ENCODE results near the gene KNSTRN. TPM values are rescaled to one million over a fixed set of nuclear protein-coding genes. Genes with fewer than 3 reads are reported as not detected.

The KNSTRN gene
- total RNA-seq, 1 donor from 2014 or later: 30.0 TPM

DNA sequence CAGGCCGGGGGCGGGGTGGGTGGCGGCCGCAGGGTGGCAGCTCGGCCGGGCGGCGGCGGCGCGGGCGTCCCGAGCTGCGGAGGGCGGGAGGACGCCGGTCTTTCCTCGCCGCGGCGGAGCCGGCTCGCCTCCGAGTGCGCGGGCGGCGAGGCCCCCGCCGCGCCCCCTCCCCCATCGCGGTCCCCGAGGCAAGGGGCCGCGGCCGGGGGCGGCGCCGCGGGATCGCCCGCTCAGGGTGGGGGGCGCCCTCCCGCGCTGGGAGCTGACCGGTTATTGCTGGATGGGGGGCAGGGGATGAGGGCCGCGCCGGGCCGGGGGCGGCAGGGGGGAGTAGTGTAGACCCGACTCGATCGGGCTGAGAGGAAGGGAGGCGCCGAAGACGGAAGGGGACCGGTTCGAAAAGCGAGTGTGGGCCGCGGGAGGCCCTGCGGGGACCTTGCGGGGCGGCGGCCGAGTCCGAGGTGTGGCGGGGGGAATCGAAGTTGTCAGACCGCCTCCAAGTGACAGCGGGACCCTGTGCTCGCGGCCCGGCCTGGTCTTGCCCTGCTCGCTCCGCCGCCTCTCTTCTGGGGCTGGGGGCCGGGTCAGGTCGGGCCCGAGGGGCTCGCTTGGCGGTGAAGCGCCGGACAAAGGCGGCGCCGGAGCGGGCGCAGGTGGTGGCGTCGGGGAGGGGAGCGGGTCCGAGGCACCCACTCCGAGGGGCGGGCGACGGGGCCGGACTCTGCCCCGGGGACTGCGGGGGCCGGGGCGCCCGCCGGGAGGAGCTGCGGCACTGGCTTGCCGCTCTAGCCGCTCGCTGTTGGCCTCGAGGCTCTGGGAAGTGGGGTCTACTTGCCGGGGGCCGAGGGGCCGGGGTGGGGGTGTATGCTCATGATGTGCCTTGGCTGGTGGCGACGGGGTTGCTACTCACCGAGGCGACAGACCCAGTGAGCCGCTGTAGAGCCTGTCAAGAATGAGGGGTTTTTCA lies 59.3 kb downstream of the KNSTRN start:
- H3K4me3 ChIP-seq (ENCODE audit: low read depth, low read length): peak overlapping the region; percentile 62
- no peak for DNase-seq (ENCODE audit: low read depth)
- TF ChIP-seq, protein P1, sequence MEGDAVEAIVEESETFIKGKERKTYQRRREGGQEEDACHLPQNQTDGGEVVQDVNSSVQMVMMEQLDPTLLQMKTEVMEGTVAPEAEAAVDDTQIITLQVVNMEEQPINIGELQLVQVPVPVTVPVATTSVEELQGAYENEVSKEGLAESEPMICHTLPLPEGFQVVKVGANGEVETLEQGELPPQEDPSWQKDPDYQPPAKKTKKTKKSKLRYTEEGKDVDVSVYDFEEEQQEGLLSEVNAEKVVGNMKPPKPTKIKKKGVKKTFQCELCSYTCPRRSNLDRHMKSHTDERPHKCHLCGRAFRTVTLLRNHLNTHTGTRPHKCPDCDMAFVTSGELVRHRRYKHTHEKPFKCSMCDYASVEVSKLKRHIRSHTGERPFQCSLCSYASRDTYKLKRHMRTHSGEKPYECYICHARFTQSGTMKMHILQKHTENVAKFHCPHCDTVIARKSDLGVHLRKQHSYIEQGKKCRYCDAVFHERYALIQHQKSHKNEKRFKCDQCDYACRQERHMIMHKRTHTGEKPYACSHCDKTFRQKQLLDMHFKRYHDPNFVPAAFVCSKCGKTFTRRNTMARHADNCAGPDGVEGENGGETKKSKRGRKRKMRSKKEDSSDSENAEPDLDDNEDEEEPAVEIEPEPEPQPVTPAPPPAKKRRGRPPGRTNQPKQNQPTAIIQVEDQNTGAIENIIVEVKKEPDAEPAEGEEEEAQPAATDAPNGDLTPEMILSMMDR (IDR thresholded peaks at IDR 0.05; ENCODE audit: insufficient read depth, low read length, poor library complexity, severe bottlenecking): no peak

DNA sequence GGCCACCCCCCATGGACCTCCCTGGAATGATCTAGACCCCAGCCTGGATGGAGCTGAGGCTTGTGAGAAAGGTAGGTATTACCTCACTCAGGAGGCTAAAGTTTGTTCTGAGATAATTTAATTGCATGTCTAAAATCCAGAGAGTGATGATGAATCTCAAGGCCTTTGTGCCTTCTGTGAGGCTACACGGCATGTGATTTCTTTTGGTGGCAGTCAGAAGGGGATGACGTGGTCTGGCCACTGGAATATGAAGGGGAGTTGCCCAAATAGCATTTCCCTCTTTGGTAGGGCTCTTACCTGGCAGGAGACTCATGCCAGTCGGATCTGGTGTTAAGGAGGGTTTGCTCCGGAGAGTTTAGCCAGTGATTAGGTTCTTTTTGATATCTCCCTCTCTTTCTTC lies 60.7 kb downstream of the KNSTRN start:
- H3K36me3 ChIP-seq (ENCODE audit: control insufficient read depth, insufficient read depth, low read length): no peaks in the 10 kb centered on the region
- TF ChIP-seq, protein P1 (IDR thresholded peaks at IDR 0.05; ENCODE audit: insufficient read depth, low read length, poor library complexity, severe bottlenecking): no peak
- H3K4me3 ChIP-seq (ENCODE audit: low read depth, low read length): no peak overlapping the region
- DNase-seq (ENCODE audit: low read depth): no peak
- H3K27me3 ChIP-seq (ENCODE audit: control insufficient read depth, insufficient read depth, low read length): peaks cover 12% of the 10 kb centered on the region

More for the DNA sequence above, 59.3 kb downstream of the KNSTRN start:
- Histone ChIP-seq H3K27me3 (ENCODE audit: control insufficient read depth, insufficient read depth, low read length) (peaks cover 26% of the 10 kb centered on the region), H3K36me3 (ENCODE audit: control insufficient read depth, insufficient read depth, low read length) (no peaks in the 10 kb centered on the region)

DNA sequence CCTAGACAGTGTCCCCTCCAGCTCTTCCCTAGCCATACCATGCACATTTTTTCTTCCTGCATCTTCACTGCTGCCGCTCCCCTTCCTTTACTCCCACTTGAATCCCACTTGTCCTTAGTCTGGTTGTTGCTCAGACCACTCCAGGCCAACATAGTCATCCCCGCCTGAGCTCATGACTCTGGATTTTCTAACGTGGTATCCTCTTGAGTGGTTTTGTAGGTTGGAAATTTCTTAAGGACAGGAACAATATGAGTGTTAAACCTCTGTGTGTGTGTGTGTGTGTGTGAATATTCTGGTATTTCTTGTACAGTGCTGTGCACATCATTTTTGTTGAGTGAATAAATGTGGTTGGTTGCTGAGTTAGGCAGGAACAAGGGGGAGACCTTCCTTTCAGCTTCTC lies 61.3 kb downstream of the KNSTRN start:
- no peak overlapping the region for H3K4me3 ChIP-seq (ENCODE audit: low read depth, low read length)
- TF ChIP-seq, protein P1 (IDR thresholded peaks at IDR 0.05; ENCODE audit: insufficient read depth, low read length, poor library complexity, severe bottlenecking): no peak
- H3K27me3 ChIP-seq (ENCODE audit: control insufficient read depth, insufficient read depth, low read length): peaks cover 7% of the 10 kb centered on the region
- DNase-seq (ENCODE audit: low read depth): no peak
- no peaks in the 10 kb centered on the region for H3K36me3 ChIP-seq (ENCODE audit: control insufficient read depth, insufficient read depth, low read length)

Other genes starting within 250 kb of the KNSTRN start
- gene BUB1B, start 221.7 kb upstream of the KNSTRN start, total RNA-seq: 10.5 and 16.5 TPM in 2 replicates
- gene PAK6, start 143.7 kb upstream of the KNSTRN start, total RNA-seq: 15.3 and 17.7 TPM in 2 replicates
- gene ANKRD63, start 99.7 kb upstream of the KNSTRN start, total RNA-seq: not detected in 2 replicates
- 0.68 and 1.5 TPM in 2 replicates for gene PLCB2, start 74.8 kb upstream of the KNSTRN start, total RNA-seq
- gene INAFM2, start 59.0 kb upstream of the KNSTRN start, total RNA-seq: 14.9 and 16.8 TPM in 2 replicates
- 13.6 and 20.3 TPM in 2 replicates for gene CCDC9B, start 41.8 kb upstream of the KNSTRN start, total RNA-seq
- gene PHGR1, start 31.7 kb upstream of the KNSTRN start, total RNA-seq: not detected in 2 replicates
- 2.2 and 3.2 TPM in 2 replicates for gene DISP2, start 24.5 kb upstream of the KNSTRN start, total RNA-seq
- 41.1 and 46.8 TPM in 2 replicates for gene IVD, start 23.1 kb downstream of the KNSTRN start, total RNA-seq
- 15.2 and 15.7 TPM in 2 replicates for gene BAHD1, start 58.2 kb downstream of the KNSTRN start, total RNA-seq
- gene CHST14, start 88.3 kb downstream of the KNSTRN start, total RNA-seq: 24.2 and 25.8 TPM in 2 replicates
- 23.5 and 39.0 TPM in 2 replicates for gene CCDC32, start 182.3 kb downstream of the KNSTRN start, total RNA-seq
- 17.6 and 18.1 TPM in 2 replicates for gene RPUSD2, start 186.6 kb downstream of the KNSTRN start, total RNA-seq
- 3.2 and 3.8 TPM in 2 replicates for gene KNL1, start 211.5 kb downstream of the KNSTRN start, total RNA-seq

Data from kidney epithelial cell (primary cell).